Astrocyte of the cerebellum (primary cell): Measurements from ENCODE around the gene MYMK.

ENCODE experiments used
- DNase-seq: peaks from one replicate; pipeline ENCODE4 v3.0.0-alpha.2; 2011; ENCODE audit warnings: low read depth
- H3K4me3 ChIP-seq: 2 replicates; pipeline ENCODE4 v1.5.1; 2011; ENCODE audit warnings: mild to moderate bottlenecking, low read depth, low read length, moderate library complexity
- in situ Hi-C: cut with HindIII; loops from 2 replicates; pipeline ENCODE4 v1.10.0; 2017; ENCODE audit warnings: low sequenced_read_pairs
- TF ChIP-seq, protein P1 (sequence below): IDR thresholded peaks from 2 replicates; pipeline ENCODE4 v1.5.1; 2012; ENCODE audit warnings: low read length, low read depth, moderate library complexity, mild to moderate bottlenecking; ENCODE audit errors: missing control alignments

Gene MYMK

DNA sequence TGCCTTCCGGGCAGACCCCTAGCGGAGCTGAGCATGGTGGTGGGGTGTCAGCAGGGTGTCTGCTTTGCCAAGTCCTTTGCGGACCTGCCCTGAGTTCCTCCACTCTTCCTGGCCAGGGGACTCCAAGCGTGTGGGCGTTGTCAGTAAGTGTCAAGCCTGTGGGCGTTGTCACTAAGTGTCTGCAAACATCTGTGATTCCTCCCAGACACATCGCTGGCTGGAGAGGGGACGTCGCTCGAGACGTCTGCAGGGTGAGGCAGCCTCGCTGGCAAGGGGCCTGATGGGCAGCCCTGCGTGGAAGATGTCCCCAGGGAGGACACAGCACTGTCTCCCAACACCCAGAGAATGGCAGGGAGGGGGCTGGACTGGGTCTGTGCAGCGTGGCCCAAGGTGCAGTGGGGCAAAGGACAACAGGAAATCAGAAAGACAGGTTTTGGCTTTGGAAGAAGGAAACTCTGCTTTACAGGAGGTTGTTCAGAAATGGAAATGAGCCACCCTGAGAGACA is 38.6 kb upstream of the MYMK start:
- no peak for DNase-seq

DNA sequence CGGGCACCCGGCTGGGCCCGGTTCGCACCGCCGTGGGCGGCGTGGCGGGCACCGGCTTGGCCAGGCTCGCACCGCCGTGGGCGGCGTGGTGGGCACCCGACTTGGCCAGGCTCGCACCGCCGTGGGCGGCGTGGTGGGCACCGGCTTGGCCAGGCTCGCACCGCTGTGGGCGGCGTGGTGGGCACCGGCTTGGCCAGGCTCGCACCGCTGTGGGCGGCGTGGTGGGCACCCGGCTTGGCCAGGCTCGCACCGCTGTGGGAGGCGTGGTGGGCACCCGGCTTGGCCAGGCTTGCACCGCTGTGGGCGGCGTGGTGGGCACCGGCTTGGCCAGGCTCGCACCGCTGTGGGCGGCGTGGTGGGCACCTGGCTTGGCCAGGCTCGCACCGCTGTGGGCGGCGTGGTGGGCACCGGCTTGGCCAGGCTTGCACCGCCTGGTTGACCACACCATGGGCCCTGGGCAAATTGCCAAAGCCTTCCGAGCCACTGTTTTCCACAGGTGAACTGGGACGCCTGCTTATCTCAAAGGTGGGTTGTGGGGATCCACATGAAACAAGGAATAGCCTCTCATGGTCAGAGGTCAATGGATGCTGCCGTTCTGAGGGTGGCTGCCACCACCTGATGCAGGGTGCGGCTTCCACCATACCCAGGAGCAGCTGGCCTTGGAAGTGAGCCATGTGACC is 38.0 kb upstream of the MYMK start:
- TF ChIP-seq, protein P1, sequence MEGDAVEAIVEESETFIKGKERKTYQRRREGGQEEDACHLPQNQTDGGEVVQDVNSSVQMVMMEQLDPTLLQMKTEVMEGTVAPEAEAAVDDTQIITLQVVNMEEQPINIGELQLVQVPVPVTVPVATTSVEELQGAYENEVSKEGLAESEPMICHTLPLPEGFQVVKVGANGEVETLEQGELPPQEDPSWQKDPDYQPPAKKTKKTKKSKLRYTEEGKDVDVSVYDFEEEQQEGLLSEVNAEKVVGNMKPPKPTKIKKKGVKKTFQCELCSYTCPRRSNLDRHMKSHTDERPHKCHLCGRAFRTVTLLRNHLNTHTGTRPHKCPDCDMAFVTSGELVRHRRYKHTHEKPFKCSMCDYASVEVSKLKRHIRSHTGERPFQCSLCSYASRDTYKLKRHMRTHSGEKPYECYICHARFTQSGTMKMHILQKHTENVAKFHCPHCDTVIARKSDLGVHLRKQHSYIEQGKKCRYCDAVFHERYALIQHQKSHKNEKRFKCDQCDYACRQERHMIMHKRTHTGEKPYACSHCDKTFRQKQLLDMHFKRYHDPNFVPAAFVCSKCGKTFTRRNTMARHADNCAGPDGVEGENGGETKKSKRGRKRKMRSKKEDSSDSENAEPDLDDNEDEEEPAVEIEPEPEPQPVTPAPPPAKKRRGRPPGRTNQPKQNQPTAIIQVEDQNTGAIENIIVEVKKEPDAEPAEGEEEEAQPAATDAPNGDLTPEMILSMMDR = no peak
- DNase-seq = no peak
- in situ Hi-C loops = no loop called here
- no peak overlapping the region for H3K4me3 ChIP-seq

More for the DNA sequence above, 38.6 kb upstream of the MYMK start:
- TF ChIP-seq, protein P1 = no peak
- no peak overlapping the region for H3K4me3 ChIP-seq
- in situ Hi-C loops = no loop called here

DNA sequence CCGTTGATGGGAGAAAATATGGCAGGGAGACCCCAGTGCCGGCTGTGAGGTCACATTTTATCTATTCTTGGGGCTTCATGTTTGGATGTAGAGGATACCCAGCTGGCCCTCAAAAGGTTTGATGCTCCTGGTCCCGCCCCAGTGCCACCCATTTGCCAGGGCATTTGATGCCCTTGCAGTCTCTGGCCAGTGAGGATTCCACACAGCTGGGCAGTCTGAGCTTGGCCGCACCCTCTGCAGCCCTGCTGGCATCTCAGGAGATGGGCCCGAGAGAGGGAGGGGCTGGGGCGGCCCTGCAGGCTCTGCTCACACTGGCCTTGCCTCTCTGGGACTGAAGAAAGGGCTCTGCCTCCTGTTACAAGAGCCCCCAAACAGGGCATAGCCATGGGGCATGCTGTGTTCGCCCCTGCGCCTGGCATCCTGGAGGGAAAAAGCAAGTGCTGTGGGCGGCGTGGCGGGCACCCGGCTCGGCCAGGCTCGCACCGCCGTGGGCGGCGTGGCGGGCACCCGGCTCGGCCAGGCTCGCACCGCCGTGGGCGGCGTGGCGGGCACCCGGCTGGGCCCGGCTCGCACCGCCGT is 37.3 kb upstream of the MYMK start:
- DNase-seq = no peak
- in situ Hi-C loops = no loop called here

DNA sequence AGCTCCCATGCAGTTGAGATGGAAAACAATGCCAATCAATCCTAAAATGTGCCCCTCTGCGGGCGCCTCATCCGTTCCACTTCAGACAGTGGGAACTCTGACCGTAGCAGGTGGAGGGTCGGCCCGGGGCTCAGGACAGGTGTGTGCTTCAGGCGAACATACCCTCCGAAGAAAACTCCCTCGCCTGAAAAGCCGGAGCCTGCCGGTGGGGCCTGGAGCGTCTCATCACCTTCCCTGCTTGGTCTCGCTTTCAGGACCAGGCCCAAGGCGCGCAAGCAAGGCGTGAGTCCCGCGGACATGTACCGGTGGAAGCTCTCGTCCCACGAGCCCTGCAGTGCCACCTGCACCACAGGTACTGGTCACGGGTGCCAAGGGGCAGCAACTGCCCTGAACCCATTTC is 36.2 kb upstream of the MYMK start:
- DNase-seq = no peak
- H3K4me3 ChIP-seq = no peak overlapping the region
- in situ Hi-C loops = no loop called here
- TF ChIP-seq, protein P1 = no peak

More for the DNA sequence above, 37.3 kb upstream of the MYMK start:
- H3K4me3 ChIP-seq = no peak overlapping the region
- TF ChIP-seq, protein P1 = no peak

DNA sequence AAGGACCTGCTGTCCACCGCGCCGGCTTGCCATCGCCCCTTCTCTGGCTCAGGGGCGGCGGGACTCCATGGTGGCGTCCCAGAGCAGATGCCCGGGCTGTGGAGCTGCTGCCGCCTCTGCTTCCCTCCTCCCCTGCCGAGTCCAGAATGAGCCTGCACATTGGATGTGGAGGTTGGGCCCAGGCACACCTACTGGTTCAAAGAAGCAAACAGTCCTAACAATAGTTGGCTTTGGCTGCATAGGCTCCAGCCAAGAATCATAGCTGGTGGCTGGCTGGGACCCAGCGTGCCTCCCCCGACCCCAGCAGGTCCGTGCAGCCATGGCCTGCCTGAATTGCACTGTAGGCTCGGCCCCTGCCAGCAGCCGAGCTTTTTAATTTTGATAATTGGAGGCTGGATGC is 35.6 kb upstream of the MYMK start:
- H3K4me3 ChIP-seq = no peak overlapping the region
- TF ChIP-seq, protein P1 = no peak
- in situ Hi-C loops = no loop called here
- peak; percentile 15 for DNase-seq

DNA sequence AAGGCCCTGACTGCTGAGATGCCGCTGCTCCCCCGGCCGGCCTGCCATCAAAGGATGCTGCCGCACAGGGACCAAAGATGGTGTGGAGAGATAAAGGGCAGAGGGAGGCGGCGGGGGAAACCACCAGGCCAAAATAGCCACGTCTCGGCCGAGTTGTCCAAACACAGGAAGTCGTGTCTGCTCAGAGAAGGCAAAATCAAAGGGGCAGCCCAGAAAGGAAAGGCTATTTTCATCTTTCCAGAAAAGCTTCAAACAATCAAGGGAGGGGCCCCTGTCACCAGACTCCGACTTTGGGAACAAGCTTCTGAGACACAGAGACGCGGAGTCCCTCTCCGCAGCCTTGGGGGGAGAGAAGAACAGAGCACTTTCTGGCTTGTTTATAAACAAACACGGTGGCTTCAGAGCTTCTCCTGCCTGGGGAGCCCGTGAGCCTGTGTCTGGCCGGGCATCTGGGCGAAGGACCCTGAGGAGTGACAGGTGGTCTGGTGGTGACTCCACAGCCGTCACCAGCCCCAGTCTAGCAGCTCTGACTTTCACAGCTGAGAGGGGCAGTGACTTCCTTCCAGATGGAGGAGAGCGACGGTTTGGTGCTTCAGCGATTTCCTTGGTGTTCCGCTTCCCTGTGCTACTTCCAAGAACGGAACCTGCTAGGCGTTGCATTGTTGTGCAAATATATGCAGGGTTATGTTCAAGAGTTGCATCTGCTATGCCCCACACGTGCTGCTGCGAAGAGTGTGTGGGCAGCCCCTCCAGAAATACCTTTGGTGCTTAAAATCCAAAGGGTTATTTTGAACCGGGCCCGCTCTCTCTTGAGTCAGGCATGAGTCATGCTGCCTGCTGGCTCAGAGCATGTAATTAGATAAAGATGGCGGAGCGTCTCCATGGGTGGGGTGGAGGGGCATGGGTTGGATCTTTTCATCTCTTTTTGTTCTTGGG is 33.7 kb upstream of the MYMK start:
- TF ChIP-seq, protein P1 = no peak
- in situ Hi-C loops = no loop called here
- DNase-seq = peak; percentile 65
- H3K4me3 ChIP-seq = no peak overlapping the region
